ENCODE results near the gene OVCH2.

Gene OVCH2

DNA sequence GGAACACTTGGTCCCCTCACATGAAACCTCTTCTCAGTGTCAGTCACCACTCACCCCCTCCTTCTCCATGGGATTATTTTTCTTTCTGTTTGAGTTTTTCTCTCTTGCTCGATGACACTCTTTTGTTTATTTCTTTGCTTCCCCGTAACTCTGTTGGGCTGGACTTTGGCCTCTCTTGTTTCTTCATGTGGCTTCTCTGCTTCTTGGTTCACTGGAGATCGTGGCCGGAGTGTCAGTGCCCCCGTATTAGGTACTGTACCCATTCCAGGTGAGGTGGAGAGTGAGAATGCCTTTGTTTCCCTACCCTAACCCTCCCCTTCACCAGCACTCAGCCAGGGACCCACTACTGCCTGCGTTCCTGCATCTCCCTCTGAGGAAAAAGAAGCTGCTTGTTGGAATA, 65.5 kb downstream of the OVCH2 start:
- DNase-seq: no peak

DNA sequence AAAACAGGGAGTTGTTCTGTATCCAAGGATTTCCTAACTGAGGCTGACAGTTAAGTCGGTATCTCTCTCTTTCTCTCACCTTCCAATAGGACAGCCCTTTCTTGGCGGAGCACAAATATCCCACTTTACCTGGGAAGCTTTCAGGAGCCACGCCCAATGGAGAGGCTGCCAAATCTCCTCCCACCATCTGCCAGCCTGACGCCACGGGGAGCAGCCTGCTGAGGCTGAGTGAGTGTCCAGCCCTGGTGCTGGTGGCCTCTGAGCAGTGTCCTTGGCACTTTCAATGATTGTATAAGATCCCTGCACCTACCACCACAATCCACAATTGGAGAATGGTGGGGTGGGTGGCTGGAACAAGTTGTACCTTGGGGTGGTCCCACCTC, 66.6 kb downstream of the OVCH2 start:
- no peak for DNase-seq

All from hypothalamus (tissue), 51 donors.